ENCODE measurements around the gene CHRNA5.

Gene CHRNA5

DNA sequence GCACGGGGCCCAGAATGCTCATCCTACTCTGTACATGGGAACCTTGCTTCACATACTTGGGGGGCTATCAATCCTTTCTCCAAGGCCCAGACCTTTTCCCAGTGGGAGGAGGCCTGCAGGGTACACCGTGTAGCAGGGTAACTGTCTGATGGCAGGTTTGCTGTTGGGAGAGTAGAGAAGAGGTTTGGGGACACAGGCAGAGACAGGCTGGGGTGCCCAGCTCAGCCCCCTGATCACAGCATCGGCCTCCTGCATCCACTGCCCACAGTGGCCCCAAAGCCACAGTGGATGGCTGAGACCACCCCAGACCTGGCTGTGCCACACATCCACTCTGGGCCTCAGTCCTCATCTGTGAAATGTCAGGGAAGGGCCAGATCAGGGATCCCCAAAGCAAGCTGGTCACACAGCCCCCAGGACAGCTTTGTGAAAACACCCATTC is 49.9 kb downstream of the CHRNA5 start:
- H4K20me1 ChIP-seq (ENCODE audit: low read depth, low read length), result no peaks in the 10 kb centered on the region
- H3K9me2 ChIP-seq (replicated peaks; ENCODE audit: insufficient read depth, low read length), result no peaks in the 10 kb centered on the region
- no peak overlapping the region for H3K27ac ChIP-seq (ENCODE audit: low read depth, low read length)
- no peaks in the 10 kb centered on the region for H3K27me3 ChIP-seq (ENCODE audit: low read length)
- no peak overlapping the region for H3K4me2 ChIP-seq (ENCODE audit: low read depth, low read length, poor library complexity, severe bottlenecking)
- no peaks in the 10 kb centered on the region for H3F3A ChIP-seq (ENCODE audit: insufficient read depth)
- H3K9ac ChIP-seq (ENCODE audit: low read length), result no peak overlapping the region
- H3K36me3 ChIP-seq (ENCODE audit: low read length), result no peaks in the 10 kb centered on the region
- no peak for TF ChIP-seq EZH2phosphoT487 (conservative IDR thresholded peaks at IDR 0.05; ENCODE audit: low read length)
- TF ChIP-seq, protein P1, sequence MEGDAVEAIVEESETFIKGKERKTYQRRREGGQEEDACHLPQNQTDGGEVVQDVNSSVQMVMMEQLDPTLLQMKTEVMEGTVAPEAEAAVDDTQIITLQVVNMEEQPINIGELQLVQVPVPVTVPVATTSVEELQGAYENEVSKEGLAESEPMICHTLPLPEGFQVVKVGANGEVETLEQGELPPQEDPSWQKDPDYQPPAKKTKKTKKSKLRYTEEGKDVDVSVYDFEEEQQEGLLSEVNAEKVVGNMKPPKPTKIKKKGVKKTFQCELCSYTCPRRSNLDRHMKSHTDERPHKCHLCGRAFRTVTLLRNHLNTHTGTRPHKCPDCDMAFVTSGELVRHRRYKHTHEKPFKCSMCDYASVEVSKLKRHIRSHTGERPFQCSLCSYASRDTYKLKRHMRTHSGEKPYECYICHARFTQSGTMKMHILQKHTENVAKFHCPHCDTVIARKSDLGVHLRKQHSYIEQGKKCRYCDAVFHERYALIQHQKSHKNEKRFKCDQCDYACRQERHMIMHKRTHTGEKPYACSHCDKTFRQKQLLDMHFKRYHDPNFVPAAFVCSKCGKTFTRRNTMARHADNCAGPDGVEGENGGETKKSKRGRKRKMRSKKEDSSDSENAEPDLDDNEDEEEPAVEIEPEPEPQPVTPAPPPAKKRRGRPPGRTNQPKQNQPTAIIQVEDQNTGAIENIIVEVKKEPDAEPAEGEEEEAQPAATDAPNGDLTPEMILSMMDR (IDR thresholded peaks at IDR 0.05; ENCODE audit: insufficient read depth, low read length, poor library complexity, severe bottlenecking), result no peak
- H3K4me3 ChIP-seq (ENCODE audit: insufficient read depth, low read length, poor library complexity, severe bottlenecking), result no peak overlapping the region
- H2AFZ ChIP-seq (ENCODE audit: low read depth, low read length, severe bottlenecking), result no peak overlapping the region
- H3K79me2 ChIP-seq (ENCODE audit: insufficient read depth, low read length), result no peaks in the 10 kb centered on the region
- H3K9me3 ChIP-seq (ENCODE audit: insufficient read depth, low read length), result no peaks in the 10 kb centered on the region

DNA sequence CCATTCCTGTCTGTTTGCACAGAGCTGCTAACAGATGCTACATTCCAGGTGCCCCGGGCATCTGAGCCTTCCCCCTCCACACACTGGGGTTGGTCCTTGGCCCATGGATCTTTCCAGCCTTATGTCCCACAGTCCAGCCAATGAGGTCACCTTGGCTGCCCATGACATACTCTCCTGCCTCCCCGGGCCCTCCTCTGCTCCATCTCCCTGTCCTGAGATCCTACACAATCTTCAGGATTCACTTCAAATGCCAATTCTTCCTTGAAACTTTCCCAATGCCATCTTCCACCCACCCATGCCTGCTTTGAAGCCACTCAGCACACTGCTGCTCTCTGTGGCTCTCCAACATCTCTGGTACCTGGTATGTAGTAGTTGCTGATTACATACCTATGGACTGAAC is 51.2 kb downstream of the CHRNA5 start:
- H3K4me3 ChIP-seq (ENCODE audit: insufficient read depth, low read length, poor library complexity, severe bottlenecking), result no peak overlapping the region
- H3K4me2 ChIP-seq (ENCODE audit: low read depth, low read length, poor library complexity, severe bottlenecking), result no peak overlapping the region
- no peaks in the 10 kb centered on the region for H3F3A ChIP-seq (ENCODE audit: insufficient read depth)
- no peaks in the 10 kb centered on the region for H3K36me3 ChIP-seq (ENCODE audit: low read length)
- no peaks in the 10 kb centered on the region for H3K79me2 ChIP-seq (ENCODE audit: insufficient read depth, low read length)
- no peaks in the 10 kb centered on the region for H3K9me3 ChIP-seq (ENCODE audit: insufficient read depth, low read length)
- no peak overlapping the region for H3K9ac ChIP-seq (ENCODE audit: low read length)
- H2AFZ ChIP-seq (ENCODE audit: low read depth, low read length, severe bottlenecking), result no peak overlapping the region
- H3K27ac ChIP-seq (ENCODE audit: low read depth, low read length), result no peak overlapping the region
- no peaks in the 10 kb centered on the region for H3K9me2 ChIP-seq (replicated peaks; ENCODE audit: insufficient read depth, low read length)
- TF ChIP-seq EZH2phosphoT487 (conservative IDR thresholded peaks at IDR 0.05; ENCODE audit: low read length), result no peak
- TF ChIP-seq, protein P1 (IDR thresholded peaks at IDR 0.05; ENCODE audit: insufficient read depth, low read length, poor library complexity, severe bottlenecking), result no peak
- H4K20me1 ChIP-seq (ENCODE audit: low read depth, low read length), result no peaks in the 10 kb centered on the region
- H3K27me3 ChIP-seq (ENCODE audit: low read length), result no peaks in the 10 kb centered on the region

DNA sequence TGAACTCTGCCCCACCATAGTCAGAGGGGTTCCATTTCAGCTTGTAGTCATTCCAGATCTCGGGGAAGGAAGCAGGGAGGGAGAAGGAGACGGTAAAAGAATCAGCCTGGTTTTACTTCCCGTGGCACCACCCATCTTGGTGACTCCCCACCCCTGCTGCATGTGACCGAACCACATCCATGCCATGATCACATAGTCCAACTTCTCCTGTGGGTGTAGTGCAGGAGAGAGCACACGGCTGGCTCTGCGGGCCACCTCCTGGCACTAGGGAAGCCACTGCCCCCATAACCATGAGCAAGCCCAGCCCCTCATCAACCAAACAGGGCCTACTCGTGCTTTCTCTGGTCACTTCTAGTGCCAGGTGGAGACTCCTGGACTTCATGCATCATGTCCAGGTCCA is 51.8 kb downstream of the CHRNA5 start:
- Histone ChIP-seq H3K9me2 (replicated peaks; ENCODE audit: insufficient read depth, low read length) (no peaks in the 10 kb centered on the region), H3K27me3 (ENCODE audit: low read length) (no peaks in the 10 kb centered on the region), H3K27ac (ENCODE audit: low read depth, low read length) (no peak overlapping the region), H3K9ac (ENCODE audit: low read length) (no peak overlapping the region), H2AFZ (ENCODE audit: low read depth, low read length, severe bottlenecking) (no peak overlapping the region), H4K20me1 (ENCODE audit: low read depth, low read length) (no peaks in the 10 kb centered on the region), H3K36me3 (ENCODE audit: low read length) (no peaks in the 10 kb centered on the region), H3K4me3 (ENCODE audit: insufficient read depth, low read length, poor library complexity, severe bottlenecking) (no peak overlapping the region), H3K9me3 (ENCODE audit: insufficient read depth, low read length) (no peaks in the 10 kb centered on the region), H3K79me2 (ENCODE audit: insufficient read depth, low read length) (no peaks in the 10 kb centered on the region), H3K4me2 (ENCODE audit: low read depth, low read length, poor library complexity, severe bottlenecking) (no peak overlapping the region), H3F3A (ENCODE audit: insufficient read depth) (no peaks in the 10 kb centered on the region)
- TF ChIP-seq, protein P1 (IDR thresholded peaks at IDR 0.05; ENCODE audit: insufficient read depth, low read length, poor library complexity, severe bottlenecking), result no peak
- TF ChIP-seq EZH2phosphoT487 (conservative IDR thresholded peaks at IDR 0.05; ENCODE audit: low read length), result no peak
